ENCODE data around the gene CBX3. TPM values are rescaled to one million over a fixed set of nuclear protein-coding genes. Genes with fewer than 3 reads are reported as not detected.
"Not testable (repeated sequence)": the region's sequence is repeated elsewhere in the genome, so short reads cannot be mapped to it uniquely, and the experiment has no call there.

The CBX3 gene
- total and polyA plus RNA-seq, 7 donors, result 58.1 to 101 (median 94.9) TPM

- TF ChIP-seq POLR2AphosphoS5 (IDR thresholded peaks at IDR 0.05) (no peak), EP300 (IDR thresholded peaks at IDR 0.05) (no peak), POLR2A (IDR thresholded peaks at IDR 0.05) (no peak)
- TF ChIP-seq, protein P1, sequence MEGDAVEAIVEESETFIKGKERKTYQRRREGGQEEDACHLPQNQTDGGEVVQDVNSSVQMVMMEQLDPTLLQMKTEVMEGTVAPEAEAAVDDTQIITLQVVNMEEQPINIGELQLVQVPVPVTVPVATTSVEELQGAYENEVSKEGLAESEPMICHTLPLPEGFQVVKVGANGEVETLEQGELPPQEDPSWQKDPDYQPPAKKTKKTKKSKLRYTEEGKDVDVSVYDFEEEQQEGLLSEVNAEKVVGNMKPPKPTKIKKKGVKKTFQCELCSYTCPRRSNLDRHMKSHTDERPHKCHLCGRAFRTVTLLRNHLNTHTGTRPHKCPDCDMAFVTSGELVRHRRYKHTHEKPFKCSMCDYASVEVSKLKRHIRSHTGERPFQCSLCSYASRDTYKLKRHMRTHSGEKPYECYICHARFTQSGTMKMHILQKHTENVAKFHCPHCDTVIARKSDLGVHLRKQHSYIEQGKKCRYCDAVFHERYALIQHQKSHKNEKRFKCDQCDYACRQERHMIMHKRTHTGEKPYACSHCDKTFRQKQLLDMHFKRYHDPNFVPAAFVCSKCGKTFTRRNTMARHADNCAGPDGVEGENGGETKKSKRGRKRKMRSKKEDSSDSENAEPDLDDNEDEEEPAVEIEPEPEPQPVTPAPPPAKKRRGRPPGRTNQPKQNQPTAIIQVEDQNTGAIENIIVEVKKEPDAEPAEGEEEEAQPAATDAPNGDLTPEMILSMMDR (IDR thresholded peaks at IDR 0.05), result no peak
- Histone ChIP-seq H3K4me3 (no peak overlapping the region), H3K36me3 (no peaks in the 10 kb centered on the region), H3K9me3 (peaks cover 0 to 5% (median 0%) of the 10 kb centered on the region in 4 donors), H3K27ac (no peak overlapping the region), H3K27me3 (peaks cover 1 to 10% (median 1%) of the 10 kb centered on the region in 3 donors), H3K4me1 (no peaks in the 10 kb centered on the region)
- intact Hi-C loops (cut with DNase I), result no loop called here
- DNase-seq, result no peak
- 32 to 74% methylated on average over 2 of the region's 2 CpGs for WGBS, 2 donors
Measured at GRCh38 chr7:26159243-26159642, 42.3 kb upstream of the CBX3 start.

DNA sequence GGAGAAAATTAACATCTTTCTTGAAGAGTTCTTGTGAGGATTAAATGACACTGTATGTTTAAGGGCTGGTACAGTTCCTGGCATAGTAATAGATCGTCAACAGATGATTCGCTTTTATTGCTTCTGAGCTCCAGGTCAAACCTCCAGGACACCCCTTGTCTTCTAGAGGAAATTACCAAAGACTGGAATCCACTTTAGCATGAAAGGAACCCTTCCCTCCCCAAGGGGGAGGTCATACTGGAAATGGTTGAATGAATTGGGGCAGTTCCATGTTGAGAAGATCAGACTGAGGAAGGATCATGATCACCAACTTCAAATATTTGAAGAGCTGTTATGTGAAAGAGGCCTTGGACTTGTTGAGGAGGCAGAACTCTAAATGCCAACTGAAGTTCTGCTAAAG, 40.6 kb upstream of the CBX3 start:
- TF ChIP-seq POLR2AphosphoS5 (IDR thresholded peaks at IDR 0.05), result no peak
- TF ChIP-seq POLR2A (IDR thresholded peaks at IDR 0.05), result no peak
- TF ChIP-seq, protein P1 (IDR thresholded peaks at IDR 0.05), result no peak
- no peak for TF ChIP-seq EP300 (IDR thresholded peaks at IDR 0.05)
- no peak for DNase-seq
- no peak overlapping the region for H3K27ac ChIP-seq
- peaks cover 0 to 7% (median 0%) of the 10 kb centered on the region in 3 donors for H3K27me3 ChIP-seq
- H3K4me1 ChIP-seq, result no peaks in the 10 kb centered on the region
- H3K4me3 ChIP-seq, result no peak overlapping the region
- H3K36me3 ChIP-seq, result no peaks in the 10 kb centered on the region
- WGBS, 2 donors, result 43 to 77% methylated on average over 2 of the region's 2 CpGs
- intact Hi-C loops (cut with DNase I), result no loop called here
- peaks cover 0 to 5% (median 0%) of the 10 kb centered on the region in 4 donors for H3K9me3 ChIP-seq

GRCh38 chr7:26162431-26162830, 39.1 kb upstream of the CBX3 start:
- WGBS, 2 donors, result 73 to 82% methylated on average over 2 of the region's 2 CpGs
- DNase-seq, result no peak
- H3K27me3 ChIP-seq, result peaks cover 0 to 12% (median 0%) of the 10 kb centered on the region in 3 donors
- intact Hi-C loops (cut with DNase I), result no loop called here
- TF ChIP-seq POLR2A (IDR thresholded peaks at IDR 0.05), result no peak
- TF ChIP-seq POLR2AphosphoS5 (IDR thresholded peaks at IDR 0.05), result no peak
- TF ChIP-seq EP300 (IDR thresholded peaks at IDR 0.05), result no peak
- TF ChIP-seq, protein P1 (IDR thresholded peaks at IDR 0.05), result no peak
- H3K4me3 ChIP-seq, result no peak overlapping the region
- H3K4me1 ChIP-seq, result no peaks in the 10 kb centered on the region
- peaks cover 0 to 5% (median 0%) of the 10 kb centered on the region in 4 donors for H3K9me3 ChIP-seq
- no peaks in the 10 kb centered on the region for H3K36me3 ChIP-seq
- no peak overlapping the region for H3K27ac ChIP-seq

- H3K9me3 ChIP-seq; DNase-seq; H3K36me3 ChIP-seq; H3K4me3 ChIP-seq; intact Hi-C loops (cut with DNase I); H3K4me1 ChIP-seq; H3K27ac ChIP-seq: not testable (repeated sequence)
- WGBS, 2 donors, result 76 to 88% methylated on average over 1 of the region's 1 CpG
- H3K27me3 ChIP-seq, result peaks cover 0 to 12% (median 0%) of the 10 kb centered on the region in 3 donors
Measured at GRCh38 chr7:26163804-26164203, 37.7 kb upstream of the CBX3 start.

DNA sequence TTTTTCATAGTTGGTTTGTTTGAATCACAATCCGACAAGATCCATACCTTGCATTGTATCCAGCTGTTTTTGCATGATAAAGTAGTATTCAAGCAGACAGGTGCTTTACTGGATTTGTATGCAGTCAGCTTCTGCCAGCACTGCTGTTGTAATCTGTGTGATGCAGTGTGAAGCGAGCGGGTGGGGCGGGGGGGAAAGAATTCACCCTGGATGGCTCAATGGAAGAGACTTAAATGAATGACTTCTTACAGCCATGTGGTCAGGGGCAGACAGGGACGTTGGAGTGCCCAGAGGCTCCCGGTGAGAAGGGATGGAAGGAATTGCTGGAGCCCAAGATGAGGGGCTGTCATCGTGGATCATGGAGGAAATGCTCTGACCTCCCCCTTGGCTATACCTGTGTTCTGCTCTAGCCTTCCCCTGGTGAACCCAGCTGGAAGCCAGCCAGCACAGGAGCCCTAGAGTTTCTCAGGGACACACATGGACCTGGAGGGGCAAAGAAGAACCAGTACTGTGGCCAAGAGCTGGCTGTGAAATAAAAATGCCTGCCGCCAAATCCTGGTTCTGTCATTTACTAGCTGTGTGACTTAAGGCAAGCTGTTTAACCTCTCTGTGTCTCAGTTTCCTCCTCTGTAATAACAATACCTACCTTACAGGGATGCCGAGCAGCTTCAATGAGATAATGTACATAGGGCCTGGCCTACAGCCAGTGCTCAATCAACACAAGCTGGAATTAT, 35.4 kb upstream of the CBX3 start:
- no peak for DNase-seq
- Histone ChIP-seq H3K4me3 (no peak overlapping the region), H3K36me3 (no peaks in the 10 kb centered on the region), H3K4me1 (no peaks in the 10 kb centered on the region), H3K9me3 (peaks cover 0 to 5% (median 0%) of the 10 kb centered on the region in 4 donors), H3K27ac (no peak overlapping the region), H3K27me3 (peaks cover 0 to 8% (median 4%) of the 10 kb centered on the region in 3 donors)
- WGBS, 2 donors, result 66 to 74% methylated on average over 9 of the region's 9 CpGs
- TF ChIP-seq, protein P1 (IDR thresholded peaks at IDR 0.05), result no peak
- TF ChIP-seq POLR2A (IDR thresholded peaks at IDR 0.05) (no peak), POLR2AphosphoS5 (IDR thresholded peaks at IDR 0.05) (no peak), EP300 (IDR thresholded peaks at IDR 0.05) (no peak)
- intact Hi-C loops (cut with DNase I), result no loop called here
